ENCODE measurements around the gene ERP44.
A peak's percentile ranks its signal among the peaks of the same experiment; 100 is the strongest.
"Not testable (repeated sequence)": the region's sequence is repeated elsewhere in the genome, so short reads cannot be mapped to it uniquely, and the experiment has no call there.

ERP44 gene

DNA sequence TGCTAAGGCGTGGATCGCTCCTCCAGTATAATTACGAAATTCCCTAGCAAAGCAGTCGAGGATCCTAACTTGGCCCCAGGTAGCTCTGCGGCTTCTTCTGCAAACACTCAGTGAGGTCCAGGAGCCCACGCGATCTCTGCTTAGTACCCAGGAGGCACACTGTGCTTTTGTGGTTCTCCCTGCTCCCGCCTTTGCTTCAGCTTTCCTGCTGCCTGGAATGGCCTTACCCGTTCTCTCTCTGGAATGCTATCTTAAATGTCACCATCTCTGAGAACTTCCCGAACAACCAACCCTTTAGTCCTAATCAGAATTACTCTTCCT, 882 bp upstream of the ERP44 start:
- peak overlapping the region; percentile 89 to 94 for H3K4me3 ChIP-seq (ENCODE audit: low read depth in 1 of 2, low read length in 2 of 2)
- no peaks in the 10 kb centered on the region for H3K27me3 ChIP-seq (ENCODE audit: control insufficient read depth in 1 of 2, insufficient read depth in 2 of 2, low read length in 2 of 2)
- peaks cover 20% of the 10 kb centered on the region for H3K4me1 ChIP-seq (ENCODE audit: insufficient read depth, low read length)
- H3K36me3 ChIP-seq (ENCODE audit: insufficient read depth, low read length): peaks cover 12% of the 10 kb centered on the region
- H3K9ac ChIP-seq (ENCODE audit: low read length): peak overlapping the region; percentile 60
- peak overlapping the region; percentile 83 for H3K27ac ChIP-seq (ENCODE audit: low read depth, low read length)
- no peaks in the 10 kb centered on the region for H3K9me3 ChIP-seq (ENCODE audit: low read length)

DNA sequence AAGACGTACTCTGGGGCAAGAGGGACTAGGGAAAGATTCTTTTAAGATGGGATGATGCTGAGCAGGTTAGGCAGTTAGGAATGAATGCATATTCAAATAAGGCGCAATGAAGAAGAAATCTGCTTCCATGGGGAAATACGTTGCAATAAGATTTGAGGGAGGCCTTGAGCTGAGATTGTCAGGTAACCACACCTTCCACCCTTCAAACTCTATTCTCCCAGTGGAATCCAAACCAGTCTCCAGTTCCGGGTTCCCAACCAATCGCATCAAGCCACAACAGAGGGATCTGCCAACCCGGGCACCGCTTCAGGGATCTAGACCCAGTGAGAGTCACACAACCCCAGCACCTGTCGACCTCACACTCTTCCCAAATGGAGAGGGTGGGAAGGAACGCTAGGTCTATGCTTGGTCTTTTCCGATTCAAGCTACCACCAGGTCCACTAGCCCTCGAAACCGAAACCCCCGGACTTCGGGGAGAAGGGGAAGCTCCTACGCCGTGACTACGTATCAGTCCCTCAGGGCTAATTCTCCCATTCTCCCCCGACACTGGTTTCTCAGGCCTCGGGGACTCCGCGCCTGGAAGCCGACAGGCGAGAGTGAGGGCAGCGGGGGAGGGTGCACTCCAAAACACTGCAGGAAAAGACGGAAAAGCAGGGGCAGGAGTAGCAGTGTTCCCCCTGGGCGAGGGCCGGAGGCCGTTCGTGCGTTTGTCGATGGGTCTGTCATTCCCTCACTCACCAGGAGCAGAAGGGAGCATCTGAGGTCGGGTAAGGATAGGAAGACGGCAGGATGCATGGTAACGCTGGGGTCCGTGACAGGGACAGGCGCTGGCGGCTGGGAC, 534 bp downstream of the ERP44 start:
- Histone ChIP-seq H3K27me3 (ENCODE audit: control insufficient read depth in 1 of 2, insufficient read depth in 2 of 2, low read length in 2 of 2) (no peaks in the 10 kb centered on the region), H3K36me3 (ENCODE audit: insufficient read depth, low read length) (peaks cover 4% of the 10 kb centered on the region), H3K9me3 (ENCODE audit: low read length) (no peaks in the 10 kb centered on the region), H3K27ac (ENCODE audit: low read depth, low read length) (peak overlapping the region; percentile 90), H3K9ac (ENCODE audit: low read length) (peak overlapping the region; percentile 86), H3K4me1 (ENCODE audit: insufficient read depth, low read length) (peaks cover 20% of the 10 kb centered on the region), H3K4me3 (ENCODE audit: low read depth in 1 of 2, low read length in 2 of 2) (peak overlapping the region; percentile 87 to 94)

DNA sequence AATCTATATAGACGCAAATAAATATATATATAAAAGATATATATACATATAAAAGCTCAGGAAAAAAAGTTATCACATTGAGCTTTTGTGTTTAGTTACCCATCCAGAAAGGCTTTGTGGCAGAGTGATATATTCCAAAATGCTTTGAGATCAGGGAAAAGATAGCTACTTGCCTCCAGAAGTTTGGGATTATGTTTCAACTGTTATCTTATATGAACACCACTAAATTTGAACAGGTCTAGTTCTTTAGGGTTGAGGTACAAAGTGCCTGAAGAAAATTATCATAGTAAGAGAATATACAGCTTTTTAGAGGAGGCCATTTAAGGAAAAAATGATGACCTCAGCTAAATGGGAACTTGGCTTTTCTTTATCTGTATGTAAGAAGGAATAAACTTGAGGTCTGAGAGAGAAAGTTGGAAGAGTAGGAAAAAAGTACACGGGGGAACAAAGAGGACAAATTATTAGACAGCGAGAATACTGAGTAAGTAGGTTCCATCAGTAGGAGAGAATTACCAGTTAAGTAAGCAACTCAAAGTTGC, 2.4 kb downstream of the ERP44 start:
- H3K9ac ChIP-seq (ENCODE audit: low read length): no peak overlapping the region
- peaks cover 20% of the 10 kb centered on the region for H3K4me1 ChIP-seq (ENCODE audit: insufficient read depth, low read length)

DNA sequence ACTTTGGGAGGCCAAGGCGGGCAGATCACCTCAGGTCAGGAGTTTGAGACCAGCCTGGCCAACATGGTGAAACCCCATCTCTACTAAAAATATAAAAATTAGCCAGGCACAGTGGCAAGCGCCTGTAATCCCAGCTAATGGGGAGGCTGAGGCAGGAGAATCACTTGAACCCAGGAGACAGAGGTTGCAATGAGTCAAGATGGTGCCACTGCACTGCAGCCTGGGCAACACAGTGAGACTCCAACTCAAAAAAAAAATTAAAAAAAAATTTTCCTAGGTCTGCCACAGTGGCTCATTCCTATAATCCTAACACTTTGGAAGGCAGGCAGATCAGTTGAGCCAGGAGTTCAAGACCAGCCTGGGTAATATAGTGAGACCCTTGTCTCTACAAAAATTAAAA, 4.4 kb downstream of the ERP44 start:
- H3K27ac ChIP-seq (ENCODE audit: low read depth, low read length); H3K9me3 ChIP-seq (ENCODE audit: low read length); H3K9ac ChIP-seq (ENCODE audit: low read length); H3K36me3 ChIP-seq (ENCODE audit: insufficient read depth, low read length); H3K4me3 ChIP-seq (ENCODE audit: low read depth in 1 of 2, low read length in 2 of 2); H3K27me3 ChIP-seq (ENCODE audit: control insufficient read depth in 1 of 2, insufficient read depth in 2 of 2, low read length in 2 of 2): not testable (repeated sequence)
- H3K4me1 ChIP-seq (ENCODE audit: insufficient read depth, low read length): peaks cover 20% of the 10 kb centered on the region

More for the DNA sequence above, 2.4 kb downstream of the ERP44 start:
- no peaks in the 10 kb centered on the region for H3K9me3 ChIP-seq (ENCODE audit: low read length)
- no peak overlapping the region for H3K4me3 ChIP-seq (ENCODE audit: low read depth in 1 of 2, low read length in 2 of 2)
- H3K27me3 ChIP-seq (ENCODE audit: control insufficient read depth in 1 of 2, insufficient read depth in 2 of 2, low read length in 2 of 2): no peaks in the 10 kb centered on the region
- H3K36me3 ChIP-seq (ENCODE audit: insufficient read depth, low read length): no peaks in the 10 kb centered on the region
- H3K27ac ChIP-seq (ENCODE audit: low read depth, low read length): no peak overlapping the region

DNA sequence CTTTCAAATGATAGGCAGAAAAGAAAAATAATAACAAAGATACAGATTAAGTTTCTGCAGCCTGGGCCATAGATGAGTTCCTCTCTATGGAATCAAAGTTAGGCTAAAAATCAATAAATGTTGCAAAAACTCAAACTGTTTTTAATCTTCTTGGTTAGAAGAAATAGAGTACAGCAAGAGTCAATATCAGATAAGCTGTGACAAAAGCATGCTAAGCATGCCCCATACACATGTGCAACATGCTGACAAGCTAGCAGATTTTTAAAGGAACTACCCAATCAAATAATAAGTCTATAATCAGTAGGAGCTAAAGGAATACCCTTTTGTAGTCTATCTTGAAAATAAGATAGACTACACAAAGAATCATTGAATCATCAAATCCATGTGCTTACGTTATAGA, 6.7 kb downstream of the ERP44 start:
- no peaks in the 10 kb centered on the region for H3K36me3 ChIP-seq (ENCODE audit: insufficient read depth, low read length)
- H3K4me3 ChIP-seq (ENCODE audit: low read depth in 1 of 2, low read length in 2 of 2): no peak overlapping the region
- H3K9me3 ChIP-seq (ENCODE audit: low read length): no peaks in the 10 kb centered on the region
- no peak overlapping the region for H3K9ac ChIP-seq (ENCODE audit: low read length)
- H3K27me3 ChIP-seq (ENCODE audit: control insufficient read depth in 1 of 2, insufficient read depth in 2 of 2, low read length in 2 of 2): no peaks in the 10 kb centered on the region
- peaks cover 8% of the 10 kb centered on the region for H3K4me1 ChIP-seq (ENCODE audit: insufficient read depth, low read length)
- H3K27ac ChIP-seq (ENCODE audit: low read depth, low read length): no peak overlapping the region

DNA sequence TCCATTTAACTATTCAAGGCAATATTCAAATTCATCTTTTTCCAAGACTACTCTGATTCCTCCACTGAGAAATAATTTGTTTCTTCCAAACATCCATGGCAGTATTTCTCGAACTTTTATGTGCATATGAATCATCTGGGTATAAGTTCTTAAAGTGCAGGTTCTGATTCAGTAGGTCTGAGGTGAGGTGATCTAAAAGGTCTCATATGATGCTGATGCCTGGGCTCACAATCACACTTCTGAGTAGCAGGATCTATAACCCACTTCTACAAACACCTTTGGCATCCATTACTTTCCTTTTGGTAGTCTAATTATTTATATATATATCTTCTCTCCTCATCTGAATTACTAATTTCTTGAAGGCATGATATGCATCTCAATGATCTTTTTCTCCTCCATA, 7.2 kb downstream of the ERP44 start:
- Histone ChIP-seq H3K4me1 (ENCODE audit: insufficient read depth, low read length) (peaks cover 4% of the 10 kb centered on the region), H3K9ac (ENCODE audit: low read length) (no peak overlapping the region), H3K9me3 (ENCODE audit: low read length) (no peaks in the 10 kb centered on the region), H3K27ac (ENCODE audit: low read depth, low read length) (no peak overlapping the region), H3K4me3 (ENCODE audit: low read depth in 1 of 2, low read length in 2 of 2) (no peak overlapping the region), H3K27me3 (ENCODE audit: control insufficient read depth in 1 of 2, insufficient read depth in 2 of 2, low read length in 2 of 2) (no peaks in the 10 kb centered on the region), H3K36me3 (ENCODE audit: insufficient read depth, low read length) (no peaks in the 10 kb centered on the region)

DNA sequence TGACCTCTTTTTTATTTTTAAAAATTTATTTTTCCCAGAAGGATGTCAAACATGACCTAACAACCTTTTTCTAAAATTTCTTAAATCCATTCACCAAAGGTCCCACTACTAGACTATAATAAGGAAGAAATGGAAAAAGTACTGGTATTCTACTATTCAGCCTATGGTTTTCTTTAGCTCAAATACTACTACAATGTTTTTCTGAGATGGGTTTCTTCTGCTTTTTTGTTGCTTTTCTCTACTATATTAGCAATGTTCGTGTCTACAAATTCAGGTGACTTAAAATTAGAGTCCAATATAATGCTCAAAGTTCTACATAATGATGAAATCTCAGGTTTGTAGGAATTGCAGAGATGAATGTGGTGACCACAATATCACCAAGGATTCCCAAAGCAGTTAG, 7.9 kb downstream of the ERP44 start:
- Histone ChIP-seq H3K9me3 (ENCODE audit: low read length) (no peaks in the 10 kb centered on the region), H3K27me3 (ENCODE audit: control insufficient read depth in 1 of 2, insufficient read depth in 2 of 2, low read length in 2 of 2) (no peaks in the 10 kb centered on the region), H3K27ac (ENCODE audit: low read depth, low read length) (no peak overlapping the region), H3K4me3 (ENCODE audit: low read depth in 1 of 2, low read length in 2 of 2) (no peak overlapping the region), H3K4me1 (ENCODE audit: insufficient read depth, low read length) (no peaks in the 10 kb centered on the region), H3K36me3 (ENCODE audit: insufficient read depth, low read length) (no peaks in the 10 kb centered on the region), H3K9ac (ENCODE audit: low read length) (no peak overlapping the region)

DNA sequence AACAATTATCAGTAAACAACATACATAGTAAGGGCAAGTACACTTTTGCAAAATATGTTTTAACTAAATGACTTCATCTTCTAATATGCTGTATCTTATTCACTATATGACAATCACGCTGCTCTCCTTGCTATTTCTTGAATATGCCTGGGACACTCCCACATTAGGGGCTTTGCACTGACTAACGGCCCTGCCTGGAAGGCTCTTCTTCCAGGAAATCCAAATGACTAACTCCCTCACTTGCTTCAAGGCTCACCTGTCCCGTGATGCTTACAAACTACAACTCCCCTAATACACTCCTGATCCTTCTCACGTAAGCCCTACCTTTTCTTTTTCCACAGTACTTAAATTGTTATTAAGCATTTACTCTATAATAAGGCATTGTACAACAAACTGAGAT, 10.6 kb downstream of the ERP44 start:
- H3K9ac ChIP-seq (ENCODE audit: low read length): no peak overlapping the region
- H3K4me1 ChIP-seq (ENCODE audit: insufficient read depth, low read length): peaks cover 4% of the 10 kb centered on the region
- no peaks in the 10 kb centered on the region for H3K36me3 ChIP-seq (ENCODE audit: insufficient read depth, low read length)

DNA sequence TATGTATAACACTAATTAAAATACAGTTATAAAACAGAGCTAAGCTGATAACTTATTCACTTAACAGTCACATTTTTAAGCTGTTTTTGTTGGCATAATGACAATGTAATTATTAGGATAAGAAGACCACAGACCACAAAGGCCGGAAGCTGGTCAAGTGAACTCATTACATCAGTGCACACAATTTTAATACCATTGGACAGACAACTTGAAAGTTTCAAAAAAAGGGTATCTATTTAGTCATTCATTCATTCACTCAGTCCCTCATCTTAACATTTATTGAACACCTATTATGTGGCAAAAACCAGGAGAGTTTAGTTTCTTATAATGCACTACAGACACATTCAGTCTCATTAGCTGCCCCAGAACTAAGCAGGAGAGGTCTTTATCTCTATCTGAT, 11.6 kb downstream of the ERP44 start:
- no peak overlapping the region for H3K4me3 ChIP-seq (ENCODE audit: low read depth in 1 of 2, low read length in 2 of 2)
- H3K4me1 ChIP-seq (ENCODE audit: insufficient read depth, low read length): peaks cover 10% of the 10 kb centered on the region
- no peak overlapping the region for H3K27ac ChIP-seq (ENCODE audit: low read depth, low read length)

More for the DNA sequence above, 10.6 kb downstream of the ERP44 start:
- Histone ChIP-seq H3K27ac (ENCODE audit: low read depth, low read length) (no peak overlapping the region), H3K4me3 (ENCODE audit: low read depth in 1 of 2, low read length in 2 of 2) (no peak overlapping the region), H3K9me3 (ENCODE audit: low read length) (no peaks in the 10 kb centered on the region), H3K27me3 (ENCODE audit: control insufficient read depth in 1 of 2, insufficient read depth in 2 of 2, low read length in 2 of 2) (no peaks in the 10 kb centered on the region)

DNA sequence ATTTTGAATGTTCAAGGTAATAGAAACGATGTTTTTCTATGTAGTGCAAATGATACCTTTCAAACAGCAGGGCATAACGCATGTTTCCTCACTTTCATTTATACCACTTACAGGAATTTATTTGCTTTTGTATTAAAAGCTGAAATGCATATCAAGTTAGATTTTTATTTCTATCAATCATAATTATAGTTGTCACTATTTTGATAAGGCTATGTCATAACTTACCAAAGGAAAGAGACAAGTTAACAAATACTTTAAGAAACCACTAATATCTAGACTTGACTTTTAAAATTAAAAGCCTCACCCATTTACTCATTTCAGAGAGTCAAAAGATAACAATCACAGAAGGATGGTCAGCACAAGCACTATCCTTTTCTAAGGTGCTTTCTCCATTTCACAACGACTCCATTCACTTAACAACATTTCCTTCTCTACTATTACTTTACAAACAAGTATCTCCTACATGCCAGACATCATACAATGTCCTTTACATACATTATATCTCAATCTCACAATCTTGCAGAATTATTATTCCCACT, 12.6 kb downstream of the ERP44 start:
- no peak overlapping the region for H3K9ac ChIP-seq (ENCODE audit: low read length)
- peaks cover 10% of the 10 kb centered on the region for H3K4me1 ChIP-seq (ENCODE audit: insufficient read depth, low read length)
- no peaks in the 10 kb centered on the region for H3K9me3 ChIP-seq (ENCODE audit: low read length)
- no peaks in the 10 kb centered on the region for H3K27me3 ChIP-seq (ENCODE audit: control insufficient read depth in 1 of 2, insufficient read depth in 2 of 2, low read length in 2 of 2)
- no peaks in the 10 kb centered on the region for H3K36me3 ChIP-seq (ENCODE audit: insufficient read depth, low read length)
- H3K4me3 ChIP-seq (ENCODE audit: low read depth in 1 of 2, low read length in 2 of 2): no peak overlapping the region
- no peak overlapping the region for H3K27ac ChIP-seq (ENCODE audit: low read depth, low read length)

More for the DNA sequence above, 11.6 kb downstream of the ERP44 start:
- Histone ChIP-seq H3K9ac (ENCODE audit: low read length) (no peak overlapping the region), H3K27me3 (ENCODE audit: control insufficient read depth in 1 of 2, insufficient read depth in 2 of 2, low read length in 2 of 2) (no peaks in the 10 kb centered on the region), H3K36me3 (ENCODE audit: insufficient read depth, low read length) (no peaks in the 10 kb centered on the region), H3K9me3 (ENCODE audit: low read length) (no peaks in the 10 kb centered on the region)

DNA sequence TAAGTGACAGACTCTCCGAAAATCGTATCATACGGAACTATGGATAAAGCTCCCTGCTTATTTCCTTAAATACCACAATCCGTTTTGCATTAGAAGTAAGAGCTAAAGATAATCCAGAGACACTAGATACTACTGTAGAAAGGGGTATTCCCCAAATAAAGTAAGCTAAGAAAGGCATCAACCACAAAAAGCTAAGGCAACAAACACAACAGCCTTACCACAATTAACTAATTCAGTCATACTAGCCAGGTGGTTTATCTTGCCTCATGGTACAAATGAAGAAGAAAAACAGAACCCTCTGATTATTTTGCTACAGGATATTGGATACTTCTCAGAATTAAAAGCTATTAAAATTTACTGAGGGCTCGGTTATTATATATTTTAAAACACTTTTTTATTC, 14.1 kb downstream of the ERP44 start:
- Histone ChIP-seq H3K9me3 (ENCODE audit: low read length) (no peaks in the 10 kb centered on the region), H3K4me3 (ENCODE audit: low read depth in 1 of 2, low read length in 2 of 2) (no peak overlapping the region), H3K36me3 (ENCODE audit: insufficient read depth, low read length) (no peaks in the 10 kb centered on the region), H3K27ac (ENCODE audit: low read depth, low read length) (no peak overlapping the region), H3K4me1 (ENCODE audit: insufficient read depth, low read length) (peaks cover 10% of the 10 kb centered on the region), H3K9ac (ENCODE audit: low read length) (no peak overlapping the region), H3K27me3 (ENCODE audit: control insufficient read depth in 1 of 2, insufficient read depth in 2 of 2, low read length in 2 of 2) (no peaks in the 10 kb centered on the region)

DNA sequence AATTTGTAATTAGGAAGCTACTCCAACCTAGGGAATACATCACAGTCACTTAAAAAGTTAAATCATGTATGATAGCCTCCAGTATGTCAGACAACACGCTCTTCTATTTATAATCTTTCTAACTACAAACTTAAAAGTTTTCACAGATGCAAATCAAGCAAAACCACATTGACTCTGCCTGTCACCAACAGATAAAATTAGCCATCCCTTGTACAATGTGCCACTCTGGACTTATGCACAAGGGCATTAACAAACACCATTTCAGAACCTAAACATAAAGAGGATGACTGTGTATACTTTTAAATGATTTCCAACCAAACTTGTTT, 14.7 kb downstream of the ERP44 start:
- Histone ChIP-seq H3K27ac (ENCODE audit: low read depth, low read length) (no peak overlapping the region), H3K27me3 (ENCODE audit: control insufficient read depth in 1 of 2, insufficient read depth in 2 of 2, low read length in 2 of 2) (no peaks in the 10 kb centered on the region), H3K4me3 (ENCODE audit: low read depth in 1 of 2, low read length in 2 of 2) (no peak overlapping the region), H3K36me3 (ENCODE audit: insufficient read depth, low read length) (no peaks in the 10 kb centered on the region), H3K9ac (ENCODE audit: low read length) (no peak overlapping the region), H3K9me3 (ENCODE audit: low read length) (no peaks in the 10 kb centered on the region), H3K4me1 (ENCODE audit: insufficient read depth, low read length) (peaks cover 10% of the 10 kb centered on the region)

All from muscle layer of colon (tissue), 2 donors.